Measurements from ENCODE around the gene COX20.
"Not testable (repeated sequence)": the region's sequence is repeated elsewhere in the genome, so short reads cannot be mapped to it uniquely, and the experiment has no call there.

The COX20 gene, protein sequence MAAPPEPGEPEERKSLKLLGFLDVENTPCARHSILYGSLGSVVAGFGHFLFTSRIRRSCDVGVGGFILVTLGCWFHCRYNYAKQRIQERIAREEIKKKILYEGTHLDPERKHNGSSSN

DNA sequence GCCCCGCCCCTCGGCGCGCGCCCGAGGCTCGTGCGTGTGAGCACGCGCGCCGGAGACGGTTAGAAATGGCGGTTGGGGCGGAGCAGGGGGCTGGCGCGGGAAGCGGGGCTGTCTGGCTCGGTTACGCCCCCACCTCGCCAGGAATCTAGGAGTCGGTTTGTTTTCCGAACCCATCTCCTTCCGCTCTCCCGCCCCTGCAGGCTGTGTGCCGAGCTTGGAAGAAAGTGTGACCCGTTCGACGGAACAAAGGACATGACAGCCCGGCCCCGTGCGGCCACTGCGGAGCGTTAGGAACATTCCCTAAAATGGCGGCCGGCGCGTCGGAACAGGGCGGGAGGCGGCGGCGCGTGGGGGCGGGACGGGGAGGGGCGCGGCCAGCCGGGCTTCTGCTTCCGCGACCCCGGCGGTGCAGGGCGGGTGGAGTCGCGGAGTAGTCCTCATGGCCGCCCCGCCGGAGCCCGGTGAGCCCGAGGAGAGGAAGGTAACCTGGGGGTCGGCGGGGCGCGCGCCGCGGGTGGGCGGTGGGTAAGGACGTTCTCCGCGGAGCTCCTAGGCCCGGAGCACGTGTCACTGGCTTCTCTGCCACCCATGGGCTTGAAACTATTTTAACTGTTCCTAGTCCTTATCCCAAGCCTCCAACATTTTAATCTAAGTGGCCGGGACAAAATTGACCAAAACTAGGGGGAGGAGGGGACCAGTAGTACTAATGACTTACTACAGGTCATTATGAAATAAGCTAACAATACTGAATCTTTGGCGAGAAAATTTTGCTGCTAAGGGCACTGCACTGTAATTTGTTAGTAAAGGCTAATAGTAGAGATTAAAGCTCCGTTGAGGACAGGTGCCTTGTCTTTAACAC lies at the start of gene COX20:
COX20 (plus strand) TSS at position 383 of the 859 bp plus-strand sequence; CDS start at position 440, 57 bp downstream.
- DNase-seq (ENCODE audit: low read depth) = peak; percentile 84

DNA sequence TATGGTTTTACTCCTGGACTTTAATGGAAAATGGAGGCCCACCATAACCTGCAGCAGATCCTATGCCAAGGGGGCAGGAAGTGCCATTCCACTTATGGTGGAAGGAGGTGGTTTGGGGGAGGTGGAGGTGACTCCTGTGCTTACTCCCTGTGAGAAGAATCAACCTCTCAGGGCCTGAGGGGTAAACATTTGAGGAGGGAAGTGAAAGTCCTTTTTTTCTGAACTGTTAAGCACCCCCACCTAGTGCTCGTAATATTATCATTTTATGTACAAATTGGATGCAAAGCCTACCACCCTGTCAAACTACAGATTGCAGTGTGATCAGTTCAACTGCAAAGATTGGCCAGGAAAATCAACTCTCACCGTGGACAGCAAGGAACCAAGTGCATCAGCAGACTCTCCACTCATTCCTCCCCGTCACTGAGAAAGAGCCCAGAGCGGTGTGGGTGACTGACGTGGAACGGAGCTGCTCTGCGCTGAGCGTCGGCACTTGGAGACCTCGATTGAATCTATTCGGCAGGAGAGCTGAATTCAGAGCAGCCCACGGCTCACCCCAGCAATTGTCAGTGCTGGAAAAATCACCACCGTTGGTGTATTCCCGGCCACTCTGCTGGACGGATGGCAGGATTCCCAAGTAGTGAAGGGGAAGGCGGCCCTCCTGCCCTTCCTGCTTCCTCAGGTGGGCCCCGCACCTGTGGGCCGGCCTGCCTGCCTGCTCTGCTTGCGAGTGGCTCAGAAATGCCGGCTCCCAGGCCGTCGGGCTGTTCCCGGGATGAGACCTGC lies 46.8 kb upstream of the COX20 start:
- no peak for DNase-seq (ENCODE audit: low read depth)

DNA sequence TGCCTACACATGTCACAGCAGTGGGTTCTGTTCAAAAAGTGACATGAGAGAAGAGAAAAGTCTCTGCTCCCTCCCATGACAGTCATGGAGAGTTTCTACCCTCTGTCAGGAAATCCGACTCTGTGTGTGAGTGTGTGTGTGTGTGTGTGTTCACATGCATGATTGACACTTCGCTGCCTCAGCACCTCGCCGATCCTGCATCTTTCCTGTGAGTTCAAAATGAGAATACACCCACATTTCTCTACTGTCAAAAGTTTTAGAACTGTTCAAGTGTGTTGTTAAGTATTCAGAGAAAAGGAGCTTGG lies 46.2 kb upstream of the COX20 start:
- DNase-seq (ENCODE audit: low read depth) = no peak

DNA sequence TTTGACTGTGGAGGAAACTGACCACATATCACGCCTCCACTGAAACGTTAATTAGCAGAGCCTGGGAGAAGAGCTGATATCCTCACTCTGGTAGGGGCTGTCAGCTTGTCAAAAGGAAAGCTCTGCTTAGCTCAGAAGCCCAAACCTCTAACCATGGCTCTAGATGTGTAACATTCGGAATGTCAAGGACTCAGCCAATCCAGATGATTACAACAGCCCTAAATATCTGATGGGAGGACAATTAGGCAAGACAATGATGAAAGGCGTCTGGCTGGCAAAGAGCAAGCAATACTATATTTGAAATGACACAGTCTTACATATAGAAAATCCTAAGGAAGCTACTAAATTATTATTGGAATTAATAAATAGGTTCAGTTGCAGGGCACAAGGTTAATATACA lies 45.7 kb upstream of the COX20 start:
- no peak for DNase-seq (ENCODE audit: low read depth)

DNA sequence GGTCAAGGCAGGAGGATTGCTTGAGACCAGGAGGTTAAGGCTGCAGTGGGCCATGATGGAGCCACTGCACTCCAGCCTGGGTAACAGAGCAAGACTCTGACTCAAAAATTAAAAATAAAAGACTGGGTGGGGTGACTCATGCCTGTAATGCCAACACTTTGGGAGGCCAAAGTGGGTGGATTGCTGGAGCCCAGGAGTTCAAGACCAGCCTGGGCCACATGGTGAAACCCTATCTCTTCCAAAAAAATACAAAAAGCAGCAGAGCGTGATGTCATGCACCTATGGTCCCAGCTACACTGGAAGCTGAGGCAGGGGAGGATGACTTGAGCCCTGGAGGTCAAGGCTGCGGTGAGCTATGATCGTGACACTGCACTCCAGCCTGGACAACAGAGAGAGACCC lies 44.4 kb upstream of the COX20 start:
- no peak for DNase-seq (ENCODE audit: low read depth)

DNA sequence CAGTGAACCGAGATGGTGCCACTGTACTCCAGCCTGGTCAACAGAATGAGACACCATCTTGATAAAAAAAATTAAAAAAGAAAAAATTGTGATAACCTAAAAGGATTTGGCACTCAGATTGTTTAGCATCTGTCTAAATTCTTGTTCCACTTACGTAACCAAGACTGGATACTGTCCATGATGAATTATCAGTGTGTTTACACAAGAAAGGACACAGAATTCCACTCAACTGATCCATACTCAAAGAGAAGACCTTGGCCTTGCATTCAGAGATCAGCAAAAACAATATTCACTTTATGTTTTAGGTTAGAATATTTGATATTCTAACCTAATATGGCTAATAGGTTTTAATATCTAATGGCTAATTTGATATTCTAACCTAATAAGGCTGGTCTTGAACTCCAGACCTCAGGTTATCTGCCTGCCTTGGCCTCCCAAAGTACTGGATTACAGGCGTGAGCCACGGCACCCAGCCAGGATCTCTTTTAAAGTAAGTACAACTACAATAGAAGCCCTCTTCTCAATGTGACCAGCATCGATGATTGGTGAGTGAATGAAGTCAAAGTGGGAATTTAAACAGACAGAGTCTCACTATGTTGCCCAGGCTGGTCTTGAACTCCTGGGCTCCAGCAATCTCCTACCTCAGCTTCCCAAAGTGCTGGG lies 43.1 kb upstream of the COX20 start:
- DNase-seq (ENCODE audit: low read depth) = no peak

DNA sequence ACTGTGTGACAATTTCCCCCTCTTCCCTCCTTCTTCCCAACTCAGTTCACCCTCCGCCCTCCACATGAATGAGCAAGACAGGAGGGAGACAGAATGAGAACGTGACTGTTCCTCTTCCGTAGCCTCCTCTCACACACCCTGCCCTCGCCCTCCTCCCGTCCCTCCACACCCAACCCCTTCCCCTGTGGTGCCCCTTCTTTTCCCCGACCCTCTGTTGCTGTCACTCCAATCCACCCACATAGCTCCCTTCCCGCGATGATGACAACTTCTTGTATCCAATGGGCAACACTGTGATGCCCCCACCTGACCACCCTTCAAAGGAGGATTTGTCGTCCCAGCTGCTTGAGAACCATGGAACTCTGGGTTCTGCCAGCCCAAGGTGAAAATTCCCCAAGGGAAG lies 41.4 kb upstream of the COX20 start:
- DNase-seq (ENCODE audit: low read depth) = no peak

DNA sequence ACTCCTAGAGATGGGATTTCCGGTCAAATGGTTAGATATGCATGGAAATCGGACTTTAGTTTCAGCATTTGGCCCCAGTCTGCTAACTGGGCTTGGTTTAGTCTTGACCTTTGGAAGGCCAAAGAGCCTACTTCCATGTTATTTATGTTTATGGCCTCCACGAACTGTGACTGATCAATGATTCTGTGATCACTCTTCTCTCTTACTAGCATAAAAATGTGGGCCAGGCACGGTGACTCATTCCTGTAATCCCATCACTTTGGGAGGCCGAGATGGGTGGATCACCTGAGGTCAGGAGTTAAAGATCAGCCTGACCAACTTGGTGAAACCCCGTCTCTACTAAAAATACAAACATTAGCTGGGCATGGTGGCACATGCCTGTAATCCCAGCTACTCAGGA lies 40.9 kb upstream of the COX20 start:
- not testable (repeated sequence) for DNase-seq (ENCODE audit: low read depth)

DNA sequence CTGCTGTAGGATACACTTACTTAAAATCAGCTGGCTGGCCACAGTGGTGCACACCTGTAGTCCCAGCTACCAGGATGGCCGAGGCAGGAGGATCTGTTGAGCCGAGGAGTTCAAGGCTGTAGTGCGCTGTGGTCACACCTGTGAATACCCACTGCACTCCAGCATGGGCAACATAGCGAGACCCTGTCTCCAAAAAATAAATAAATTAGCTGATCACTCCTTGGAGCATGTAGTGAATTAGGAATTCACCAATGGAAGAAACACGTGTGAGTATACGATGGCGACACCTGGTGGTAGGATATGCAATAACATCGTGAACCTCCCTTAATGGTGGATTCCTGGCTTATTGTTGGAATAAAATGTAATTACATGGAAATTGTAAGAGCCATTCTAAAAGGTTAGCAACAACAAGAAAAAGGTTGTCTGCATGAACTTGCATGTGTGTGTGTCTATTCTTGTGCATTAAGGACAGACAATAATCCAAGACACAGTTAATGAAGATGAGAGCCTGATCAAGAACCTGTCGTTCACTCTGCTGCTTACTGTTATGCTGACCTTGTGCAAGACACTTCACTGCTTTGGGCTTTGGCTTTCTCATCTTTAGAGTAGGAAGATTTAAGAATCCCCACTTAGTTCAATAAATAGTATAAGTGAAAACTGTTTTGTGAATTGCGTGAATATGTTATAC lies 38.6 kb upstream of the COX20 start:
- peak; percentile 30 for DNase-seq (ENCODE audit: low read depth)

DNA sequence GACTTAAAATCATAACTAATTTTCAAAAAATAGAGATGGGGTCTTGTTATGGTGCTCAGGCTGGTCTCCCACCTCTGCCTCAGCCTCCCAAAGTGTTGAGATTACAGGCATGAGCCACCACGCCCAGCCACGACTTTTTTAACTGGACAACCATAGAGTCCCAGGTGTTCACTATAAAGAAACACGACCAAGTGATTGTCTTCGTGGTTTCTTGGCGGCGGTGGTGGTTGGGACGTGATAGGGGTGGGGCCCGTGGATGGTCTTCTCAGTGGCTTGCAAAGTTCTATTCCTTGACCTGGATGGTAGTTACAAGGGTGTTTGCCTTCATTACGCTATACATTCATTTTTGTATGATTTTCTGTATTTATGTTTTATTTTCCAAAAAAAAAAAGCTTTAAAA lies 34.6 kb upstream of the COX20 start:
- DNase-seq (ENCODE audit: low read depth) = no peak

DNA sequence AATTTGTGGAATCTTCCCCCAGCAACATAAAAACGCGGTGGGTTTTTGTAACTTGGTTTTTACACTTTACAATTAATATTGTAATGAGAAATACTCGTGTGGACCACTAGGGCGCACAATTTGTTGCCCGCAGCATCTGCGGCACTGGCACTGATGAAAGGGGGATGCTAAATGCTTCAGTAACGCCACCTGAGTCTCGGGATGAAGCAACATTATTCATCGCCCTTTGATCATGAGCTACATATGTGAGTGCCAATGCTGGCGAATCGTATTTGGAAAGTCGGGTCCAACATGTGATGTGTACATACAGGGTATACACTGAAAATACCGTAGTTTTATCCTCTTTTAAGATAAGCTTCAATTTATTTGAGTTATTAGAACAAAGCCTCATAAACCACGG lies 34.2 kb upstream of the COX20 start:
- DNase-seq (ENCODE audit: low read depth) = peak; percentile 36

DNA sequence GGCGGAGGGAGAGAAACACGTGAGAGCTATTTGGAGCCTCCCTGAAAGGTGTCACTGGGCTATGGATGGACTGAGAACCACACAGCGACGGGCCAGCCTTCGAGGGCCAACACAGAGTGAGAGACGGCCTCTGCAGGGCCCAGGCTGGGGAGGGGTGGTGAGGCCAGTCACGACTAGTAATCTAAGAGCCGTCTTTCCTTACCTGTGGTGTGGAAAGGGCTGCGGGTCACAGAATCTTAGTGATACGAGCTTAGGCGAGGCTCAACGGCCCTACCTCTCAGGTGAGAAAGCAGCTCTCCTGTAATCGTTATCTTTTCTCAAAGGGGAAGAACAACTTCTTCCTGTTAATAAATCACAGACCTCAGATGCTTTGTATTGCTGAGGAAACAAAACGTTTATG lies 33.4 kb upstream of the COX20 start:
- DNase-seq (ENCODE audit: low read depth) = no peak

DNA sequence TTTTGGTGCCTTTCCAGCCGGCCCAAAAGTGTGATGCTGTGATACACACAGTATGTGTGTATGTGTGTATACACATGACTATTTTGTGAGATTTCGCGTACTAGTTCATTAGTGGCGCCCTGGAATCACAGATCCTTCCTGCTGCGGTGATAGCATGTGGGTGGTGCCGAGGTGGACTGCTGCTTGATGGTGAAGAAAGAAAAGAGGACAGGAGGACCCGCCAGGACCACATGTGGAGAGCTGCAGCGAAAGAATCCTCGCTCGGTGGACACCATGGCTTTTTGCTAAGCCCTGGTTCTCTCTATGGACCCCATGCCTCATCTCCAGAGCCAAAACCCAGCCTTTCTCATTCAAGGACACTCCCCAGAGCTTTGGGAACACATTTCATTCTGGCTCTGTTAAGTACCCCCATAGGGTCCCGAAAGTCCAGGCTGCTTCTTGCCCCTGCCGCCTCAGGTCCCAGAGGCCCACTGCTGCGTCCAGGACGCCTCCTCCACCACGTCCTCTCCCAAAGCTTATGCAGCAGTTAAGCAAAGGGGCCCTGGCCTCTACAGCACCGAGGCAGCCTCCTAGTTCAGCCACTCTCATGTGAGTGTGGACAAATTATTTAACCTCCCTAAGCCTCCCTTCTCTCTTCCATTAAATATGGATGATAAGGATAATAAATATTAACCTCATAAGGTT lies 32.8 kb upstream of the COX20 start:
- no peak for DNase-seq (ENCODE audit: low read depth)

DNA sequence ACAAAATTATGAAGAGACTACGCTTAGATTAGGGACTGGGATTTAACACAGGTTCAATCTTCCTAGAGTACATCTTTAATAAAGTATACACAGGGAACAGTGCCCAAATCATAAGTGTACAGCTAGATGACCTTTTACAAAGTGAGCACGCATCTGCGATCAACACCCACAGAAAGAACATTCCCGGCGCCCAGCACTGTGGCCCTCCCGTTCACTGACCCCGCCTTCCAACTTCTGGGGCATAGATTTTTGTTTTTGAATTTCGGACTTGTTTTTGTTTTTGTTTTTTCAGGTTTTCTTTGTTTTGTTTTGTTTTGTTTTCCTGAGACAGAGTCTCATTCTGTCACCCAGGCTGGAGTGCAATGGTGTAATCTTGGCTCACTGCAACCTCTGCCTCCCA lies 30.6 kb upstream of the COX20 start:
- DNase-seq (ENCODE audit: low read depth) = no peak

DNA sequence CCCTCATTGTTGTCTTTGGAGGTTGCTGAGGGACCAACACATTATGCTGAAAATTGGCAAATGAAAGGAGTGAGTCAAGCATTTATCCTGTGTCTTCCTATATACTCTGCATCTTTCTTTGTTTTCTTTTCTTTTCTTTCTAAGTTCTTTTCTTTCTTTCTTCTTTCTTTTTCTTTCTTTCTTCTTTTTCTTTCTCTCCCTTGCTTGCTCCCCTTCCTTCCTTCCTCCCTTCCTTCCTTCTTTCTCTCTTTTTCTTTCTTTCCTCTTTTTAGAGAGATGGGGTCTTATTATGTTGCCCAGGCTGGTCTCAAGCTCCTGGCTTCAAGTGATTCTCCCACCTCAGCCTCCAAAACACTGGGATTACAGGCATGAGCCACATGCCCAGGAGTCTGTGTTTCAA lies 28.3 kb upstream of the COX20 start:
- DNase-seq (ENCODE audit: low read depth) = no peak

DNA sequence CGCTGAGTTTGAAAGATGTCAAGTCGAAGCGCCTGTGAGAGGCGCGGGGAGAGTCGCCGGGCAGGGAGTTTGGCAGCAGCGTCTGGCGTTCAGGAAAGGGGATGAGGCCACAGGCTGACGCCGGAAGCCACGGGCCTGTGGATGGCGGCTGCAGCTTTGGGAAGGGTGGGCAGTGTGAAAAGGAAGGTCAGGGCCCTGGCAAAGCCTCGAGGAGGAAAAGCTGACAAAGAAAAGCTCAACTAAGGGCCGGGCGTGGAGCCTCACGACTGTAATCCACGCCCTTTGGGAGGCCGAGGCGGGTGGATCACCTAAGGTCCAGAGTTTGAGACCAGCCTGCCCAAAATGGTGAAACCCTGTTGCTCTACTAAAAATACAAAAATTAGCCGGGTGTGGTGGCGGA lies 25.2 kb upstream of the COX20 start:
- DNase-seq (ENCODE audit: low read depth) = no peak

DNA sequence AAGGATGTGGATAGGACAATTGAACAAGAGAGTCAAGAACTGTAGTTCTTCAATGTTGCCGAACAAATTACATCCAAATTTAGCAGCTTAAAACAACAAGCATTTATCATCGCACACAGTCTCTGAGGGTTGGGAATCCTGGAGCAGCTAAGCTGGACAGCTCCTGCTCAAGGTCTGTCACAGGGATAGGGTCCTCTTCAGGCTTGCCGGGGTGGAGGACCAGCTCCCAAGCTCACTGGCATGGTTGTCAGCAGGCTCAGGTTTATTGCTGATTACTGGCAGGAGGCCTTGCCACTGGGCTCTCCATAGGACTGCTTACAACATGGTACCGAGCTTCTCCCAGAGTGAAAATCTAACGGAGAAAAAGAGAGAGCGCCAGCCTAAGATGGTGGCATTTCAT lies 22.1 kb upstream of the COX20 start:
- DNase-seq (ENCODE audit: low read depth) = no peak

DNA sequence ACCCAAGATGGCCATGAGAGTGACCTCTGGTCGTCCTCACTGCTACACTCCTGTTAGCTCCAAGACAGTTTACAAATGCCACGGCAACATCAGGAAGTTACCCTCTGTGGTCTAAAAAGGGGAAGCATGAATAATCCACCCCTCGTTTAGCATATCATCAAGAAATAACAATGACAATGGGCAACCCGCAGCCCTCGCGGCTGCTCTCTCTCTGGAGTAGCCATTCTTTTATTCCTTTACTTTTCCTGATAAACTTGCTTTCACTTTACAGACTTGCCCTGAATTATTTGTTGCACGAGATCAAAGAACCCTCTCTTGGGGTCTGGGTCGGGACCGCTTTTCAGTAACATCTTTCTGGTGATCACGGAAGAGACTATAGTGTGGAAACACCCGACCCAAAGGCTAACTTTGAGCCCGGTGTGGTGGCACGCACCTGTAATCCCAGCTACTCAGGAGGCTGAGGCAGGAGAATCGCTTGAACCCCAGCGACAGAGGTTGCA lies 19.8 kb upstream of the COX20 start:
- DNase-seq (ENCODE audit: low read depth) = no peak

DNA sequence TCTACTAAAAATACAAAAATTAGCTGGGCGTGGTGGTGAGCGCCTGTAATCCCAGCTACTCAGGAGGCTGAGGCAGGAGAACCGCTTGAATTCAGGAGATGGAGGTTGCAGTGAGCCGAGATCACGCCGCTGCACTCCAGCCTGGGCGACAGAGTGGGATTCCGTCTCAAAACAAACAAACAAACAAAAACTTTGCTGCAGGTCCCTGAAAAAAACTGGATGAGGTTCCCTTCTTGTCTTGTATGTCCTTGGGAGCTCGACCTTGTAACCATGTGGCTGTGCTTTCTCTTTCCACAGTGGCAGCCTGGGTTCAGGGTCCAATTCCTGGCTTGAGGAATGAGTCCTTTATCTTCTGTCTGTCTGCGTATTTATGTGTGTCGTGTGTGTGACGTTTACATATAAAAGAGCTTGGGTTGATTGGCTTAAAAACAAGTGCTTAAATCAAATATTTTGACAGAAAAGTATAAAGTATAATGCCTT lies 18.0 kb upstream of the COX20 start:
- DNase-seq (ENCODE audit: low read depth) = no peak

DNA sequence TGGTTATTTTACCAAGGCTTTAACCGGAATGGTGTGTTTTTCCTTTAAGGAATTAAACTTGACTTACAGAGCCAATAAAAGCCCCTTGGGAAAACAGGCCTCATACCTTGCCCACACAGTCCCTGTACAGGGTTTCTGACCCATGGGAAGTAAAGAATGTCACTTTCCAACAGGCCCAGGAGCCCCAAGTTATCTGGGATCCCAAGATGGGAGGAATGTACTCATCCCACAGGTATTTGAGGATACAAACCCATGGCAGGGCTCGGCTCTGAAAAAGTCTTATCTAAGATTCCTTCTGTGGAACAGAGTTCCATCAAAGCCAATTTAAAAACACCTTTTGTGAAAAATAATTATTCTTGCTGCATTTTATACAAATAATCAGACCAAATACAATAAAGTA lies 15.3 kb upstream of the COX20 start:
- DNase-seq (ENCODE audit: low read depth) = no peak

DNA sequence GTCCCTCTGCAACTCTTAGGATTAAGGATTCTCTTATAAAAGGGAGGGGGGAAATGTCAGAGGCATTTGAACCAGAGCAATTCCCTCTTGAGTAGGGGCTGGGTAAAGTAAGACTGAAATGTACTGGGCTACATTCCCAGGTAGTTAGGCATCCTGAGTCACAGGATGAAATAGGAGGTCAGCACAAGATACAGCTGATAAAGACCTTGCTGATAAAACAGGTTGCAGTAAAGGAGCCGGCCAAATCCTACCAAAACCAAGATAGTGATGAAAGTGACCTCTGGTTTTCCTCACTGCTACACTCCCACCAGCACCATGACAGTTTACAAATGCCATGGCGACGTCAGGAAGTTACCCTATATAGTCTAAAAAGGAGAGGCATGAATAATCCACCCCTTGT lies 14.3 kb upstream of the COX20 start:
- DNase-seq (ENCODE audit: low read depth) = no peak

All from activated T-cell treated with anti-CD3 and anti-CD28 coated beads for 24 hours (primary cell).